NB4 (cell line): Measurements from ENCODE around the gene GOLGA7B.

Source experiments
- CTCF ChIP-seq: IDR thresholded peaks from one replicate; pipeline ENCODE4 v1.5.1; 2012; ENCODE audit warnings: low read depth, low read length
- POLR2A ChIP-seq: IDR thresholded peaks from 2 replicates; pipeline ENCODE4 v1.6.1; 2011; ENCODE audit warnings: mild to moderate bottlenecking; ENCODE audit not compliant: insufficient read length; ENCODE audit errors: extremely low read depth

GRCh38 chr10:97827702-97828291, 21.8 kb upstream of the GOLGA7B start:
- no peak for TF ChIP-seq CTCF
- no peak for TF ChIP-seq POLR2A
